ENCODE data around the gene TCEAL4. TPM values are rescaled to one million over a fixed set of nuclear protein-coding genes. Genes with fewer than 3 reads are reported as not detected.
"Not testable (repeated sequence)": the region's sequence is repeated elsewhere in the genome, so short reads cannot be mapped to it uniquely, and the experiment has no call there.

The TCEAL4 gene
- polyA plus RNA-seq, 1 donor from 2014 or later: 26.0 TPM

GRCh38 chrX:103565197-103565596 lies 20.1 kb upstream of the TCEAL4 start:
- H3K27me3 Mint-ChIP-seq: peaks cover 2% of the 10 kb centered on the region
- H3K4me1 Mint-ChIP-seq: peaks cover 0 to 3% (median 3%) of the 10 kb centered on the region in 3 donors
- H3K4me3 Mint-ChIP-seq: no peak overlapping the region
- no peaks in the 10 kb centered on the region for H3K36me3 Mint-ChIP-seq
- H3K9me3 Mint-ChIP-seq: peaks cover 0 to 2% (median 0%) of the 10 kb centered on the region in 3 donors
- H3K27ac Mint-ChIP-seq: no peak overlapping the region

DNA sequence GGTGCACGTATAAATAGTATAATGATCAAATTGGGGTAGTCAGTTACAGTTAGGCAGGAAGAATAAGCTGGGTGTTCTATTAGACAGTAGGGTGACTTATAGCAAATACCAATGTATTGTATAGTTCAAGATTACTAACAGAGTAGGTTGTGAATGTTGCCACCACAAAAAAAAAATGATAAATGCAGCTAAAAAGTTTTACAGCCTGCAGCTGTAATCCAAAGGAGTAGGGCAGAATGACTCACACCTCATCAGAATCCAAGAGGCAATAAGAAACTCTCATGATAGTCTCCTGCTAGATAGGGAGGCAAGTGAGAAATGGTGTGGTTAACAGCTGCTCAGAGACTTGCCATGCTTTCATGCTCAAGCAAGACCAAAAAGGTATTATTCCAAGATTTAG lies 19.6 kb upstream of the TCEAL4 start:
- H3K36me3 Mint-ChIP-seq: no peaks in the 10 kb centered on the region
- peaks cover 2% of the 10 kb centered on the region for H3K27me3 Mint-ChIP-seq
- H3K9me3 Mint-ChIP-seq: peaks cover 0 to 2% (median 0%) of the 10 kb centered on the region in 3 donors
- peaks cover 0 to 3% (median 3%) of the 10 kb centered on the region in 3 donors for H3K4me1 Mint-ChIP-seq
- no peak overlapping the region for H3K27ac Mint-ChIP-seq
- no peak overlapping the region for H3K4me3 Mint-ChIP-seq

DNA sequence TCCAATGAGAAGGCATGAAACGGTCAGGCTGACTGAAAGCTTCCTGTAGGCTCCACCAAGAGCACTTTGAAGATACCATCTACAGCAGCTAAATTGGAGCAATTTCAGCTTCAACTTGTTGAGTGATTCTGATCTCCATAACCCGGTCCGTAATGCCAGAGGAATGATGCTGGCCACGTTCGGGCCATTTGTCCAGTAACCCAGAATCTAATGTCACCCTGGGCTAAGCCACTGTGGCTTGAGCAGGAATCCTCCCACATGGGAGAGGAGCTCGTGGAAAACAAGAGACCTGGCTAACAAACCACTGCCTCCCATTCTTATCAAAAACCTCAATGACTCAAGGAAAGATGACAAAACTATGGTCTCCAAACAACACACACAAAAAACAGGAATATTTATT lies 14.2 kb upstream of the TCEAL4 start:
- Mint-ChIP-seq H3K27me3 (no peaks in the 10 kb centered on the region), H3K4me3 (no peak overlapping the region)

DNA sequence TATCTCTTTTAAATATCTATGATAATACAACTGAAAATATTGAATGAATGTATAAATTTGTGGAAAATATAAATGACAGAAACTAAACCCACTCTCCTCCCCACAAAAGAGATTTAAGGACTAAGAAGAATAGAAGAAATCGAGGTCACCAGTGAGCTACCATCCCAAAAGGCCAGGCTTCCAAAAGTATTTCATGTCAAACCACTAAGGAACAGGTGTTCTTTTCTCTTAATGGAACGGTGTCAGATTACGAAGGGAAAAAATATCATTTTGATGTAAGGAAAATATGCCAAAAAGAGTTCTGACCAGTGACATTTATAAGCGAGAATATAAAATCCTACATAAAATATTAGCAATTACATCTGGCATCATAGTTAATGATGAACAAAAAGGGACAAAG lies 13.6 kb upstream of the TCEAL4 start:
- H3K9me3 Mint-ChIP-seq: no peaks in the 10 kb centered on the region

More for the DNA sequence above, 14.2 kb upstream of the TCEAL4 start:
- H3K27ac Mint-ChIP-seq: no peak overlapping the region
- no peaks in the 10 kb centered on the region for H3K9me3 Mint-ChIP-seq
- H3K36me3 Mint-ChIP-seq: no peaks in the 10 kb centered on the region
- H3K4me1 Mint-ChIP-seq: no peaks in the 10 kb centered on the region

GRCh38 chrX:103573202-103573601 lies 12.1 kb upstream of the TCEAL4 start:
- no peaks in the 10 kb centered on the region for H3K4me1 Mint-ChIP-seq
- H3K36me3 Mint-ChIP-seq: peaks cover 1% of the 10 kb centered on the region
- no peak overlapping the region for H3K4me3 Mint-ChIP-seq
- no peaks in the 10 kb centered on the region for H3K9me3 Mint-ChIP-seq
- H3K27me3 Mint-ChIP-seq: peaks cover 4% of the 10 kb centered on the region
- no peak overlapping the region for H3K27ac Mint-ChIP-seq

More for the DNA sequence above, 13.6 kb upstream of the TCEAL4 start:
- peaks cover 2% of the 10 kb centered on the region for H3K27me3 Mint-ChIP-seq
- H3K36me3 Mint-ChIP-seq: no peaks in the 10 kb centered on the region
- H3K27ac Mint-ChIP-seq: no peak overlapping the region
- H3K4me1 Mint-ChIP-seq: no peaks in the 10 kb centered on the region
- H3K4me3 Mint-ChIP-seq: no peak overlapping the region

- H3K4me3 Mint-ChIP-seq: peak overlapping the region in 3 of 4 donors; percentile 44 to 92 (median 87)
- peaks cover 6% of the 10 kb centered on the region for H3K27me3 Mint-ChIP-seq
- H3K4me1 Mint-ChIP-seq: peaks cover 0 to 6% (median 4%) of the 10 kb centered on the region in 3 donors
- H3K36me3 Mint-ChIP-seq: no peaks in the 10 kb centered on the region
- peak overlapping the region in 1 of 3 donors; percentile 36 for H3K27ac Mint-ChIP-seq
- H3K9me3 Mint-ChIP-seq: peaks cover 0 to 6% (median 4%) of the 10 kb centered on the region in 3 donors
Observed at GRCh38 chrX:103584596-103584995, 719 bp upstream of the TCEAL4 start.

GRCh38 chrX:103586314-103586646 lies 965 bp downstream of the TCEAL4 start:
- H3K9me3 Mint-ChIP-seq: peaks cover 0 to 6% (median 4%) of the 10 kb centered on the region in 3 donors
- H3K27ac Mint-ChIP-seq: peak overlapping the region in 1 of 3 donors; percentile 95
- H3K36me3 Mint-ChIP-seq: no peaks in the 10 kb centered on the region
- H3K4me3 Mint-ChIP-seq: peak overlapping the region; percentile 87 to 95 (median 90)
- H3K4me1 Mint-ChIP-seq: peaks cover 7 to 8% (median 7%) of the 10 kb centered on the region in 3 donors
- H3K27me3 Mint-ChIP-seq: peaks cover 2% of the 10 kb centered on the region

DNA sequence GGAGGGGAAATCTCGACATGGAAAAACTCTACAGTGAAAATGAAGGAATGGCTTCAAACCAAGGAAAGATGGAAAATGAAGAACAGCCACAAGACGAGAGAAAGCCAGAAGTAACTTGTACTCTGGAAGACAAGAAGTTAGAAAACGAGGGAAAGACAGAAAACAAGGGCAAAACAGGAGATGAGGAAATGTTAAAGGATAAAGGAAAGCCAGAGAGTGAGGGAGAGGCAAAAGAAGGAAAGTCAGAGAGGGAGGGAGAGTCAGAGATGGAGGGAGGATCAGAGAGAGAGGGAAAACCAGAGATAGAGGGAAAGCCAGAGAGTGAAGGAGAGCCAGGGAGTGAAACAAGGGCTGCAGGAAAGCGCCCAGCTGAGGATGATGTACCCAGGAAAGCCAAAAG lies 1.3 kb downstream of the TCEAL4 start:
- Mint-ChIP-seq H3K4me1 (peaks cover 10% of the 10 kb centered on the region in 3 donors), H3K27me3 (no peaks in the 10 kb centered on the region), H3K27ac (peak overlapping the region in 1 of 3 donors; percentile 95), H3K4me3 (peak overlapping the region in 3 of 4 donors; percentile 13 to 87 (median 71)), H3K36me3 (no peaks in the 10 kb centered on the region), H3K9me3 (peaks cover 0 to 5% (median 4%) of the 10 kb centered on the region in 3 donors)

DNA sequence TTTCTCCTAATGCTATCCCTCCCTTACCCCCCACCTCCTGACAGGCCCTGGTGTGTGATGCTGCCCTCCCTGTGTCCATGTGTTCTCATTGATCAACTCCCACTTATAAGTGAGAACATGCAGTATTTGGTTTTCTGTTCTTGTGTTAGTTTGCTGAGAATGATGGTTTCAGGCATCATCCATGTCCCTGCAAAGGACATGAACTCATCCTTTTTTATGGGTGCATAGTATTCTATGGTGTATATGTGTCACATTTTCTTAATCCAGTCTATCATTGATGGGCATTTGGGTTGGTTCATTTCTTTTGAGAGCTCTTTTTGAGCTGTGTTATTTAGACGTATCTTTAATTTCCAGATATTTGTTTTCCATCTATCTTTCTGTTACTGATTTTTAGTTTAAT lies 7.0 kb downstream of the TCEAL4 start:
- not testable (repeated sequence) for H3K27ac Mint-ChIP-seq, H3K9me3 Mint-ChIP-seq, H3K36me3 Mint-ChIP-seq, H3K4me3 Mint-ChIP-seq, H3K27me3 Mint-ChIP-seq
- peaks cover 5 to 12% (median 6%) of the 10 kb centered on the region in 3 donors for H3K4me1 Mint-ChIP-seq

GRCh38 chrX:103595202-103595601 lies 9.9 kb downstream of the TCEAL4 start:
- H3K4me3 Mint-ChIP-seq, H3K36me3 Mint-ChIP-seq: not testable (repeated sequence)

DNA sequence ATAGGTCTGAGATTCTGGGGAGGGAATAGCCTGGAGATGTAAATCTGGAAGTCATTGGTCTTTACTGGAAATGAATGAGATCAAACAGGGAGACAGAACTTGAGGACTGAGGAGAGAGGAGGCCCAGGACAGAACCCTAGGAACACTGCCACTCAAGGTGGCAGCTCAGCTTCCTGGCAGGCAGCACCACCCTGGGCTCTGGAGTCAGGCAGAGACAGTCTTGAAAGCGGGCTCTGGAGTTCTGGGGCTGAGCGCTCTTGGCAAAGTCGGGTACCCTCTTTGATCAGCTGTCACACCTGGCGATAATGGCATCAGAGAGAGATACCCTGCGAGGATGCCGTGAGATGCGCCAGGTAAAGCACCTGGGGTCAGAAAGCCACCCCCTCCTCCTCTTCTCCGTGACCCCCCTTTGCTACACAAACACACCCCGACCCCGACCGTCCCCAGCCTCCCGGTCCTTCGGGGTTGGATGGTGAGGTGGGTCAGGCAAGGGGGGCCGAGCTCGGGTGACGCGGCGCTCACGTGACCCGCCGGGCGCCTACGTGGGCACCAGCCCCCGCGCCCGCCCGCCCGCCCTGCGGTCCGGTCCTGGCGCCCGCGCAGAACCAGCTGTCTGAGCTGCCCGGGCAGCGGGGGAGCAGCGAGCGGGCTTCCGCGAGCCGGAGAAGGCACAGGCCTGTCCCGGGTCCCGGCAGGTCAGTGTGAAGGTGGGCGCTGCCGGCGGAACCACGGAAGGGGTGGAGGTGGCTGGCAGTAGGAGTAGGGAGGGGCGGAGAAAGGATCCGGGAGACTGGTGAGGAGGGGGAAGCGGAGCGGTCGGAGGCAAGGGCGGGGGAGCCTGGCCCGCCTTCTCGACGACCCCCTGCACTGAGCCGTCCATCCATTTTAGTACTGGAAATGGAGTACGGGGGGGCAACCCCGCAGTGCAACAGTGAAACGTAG lies 22.3 kb downstream of the TCEAL4 start, which contains the start of gene TCEAL3:
Gene TCEAL3 (plus strand): TSS at position 600 of the 942 bp plus-strand sequence. CDS start 1,102 bp downstream, outside the sequence.
- peak within 1 kb of the TSS; percentile 51 to 80 (median 73) for H3K27ac Mint-ChIP-seq
- H3K9me3 Mint-ChIP-seq: no peaks in the 10 kb centered on the region
- H3K36me3 Mint-ChIP-seq: peaks cover 4% of the 10 kb centered on the region
- H3K4me3 Mint-ChIP-seq: peak within 1 kb of the TSS; percentile 80 to 92 (median 88)
- peaks cover 0 to 4% (median 3%) of the 10 kb centered on the region in 3 donors for H3K4me1 Mint-ChIP-seq
- H3K27me3 Mint-ChIP-seq: peaks cover 4% of the 10 kb centered on the region

More at GRCh38 chrX:103595202-103595601, 9.9 kb downstream of the TCEAL4 start:
- peaks cover 5 to 12% (median 6%) of the 10 kb centered on the region in 3 donors for H3K4me1 Mint-ChIP-seq
- not testable (repeated sequence) for H3K9me3 Mint-ChIP-seq, H3K27me3 Mint-ChIP-seq, H3K27ac Mint-ChIP-seq

- Mint-ChIP-seq H3K27ac (peak overlapping the region; percentile 51 to 80 (median 73)), H3K27me3 (peaks cover 4% of the 10 kb centered on the region), H3K4me3 (peak overlapping the region; percentile 80 to 92 (median 88)), H3K36me3 (peaks cover 4% of the 10 kb centered on the region), H3K4me1 (peaks cover 0 to 4% (median 3%) of the 10 kb centered on the region in 3 donors), H3K9me3 (no peaks in the 10 kb centered on the region)
Observed at GRCh38 chrX:103608306-103608963, 23.1 kb downstream of the TCEAL4 start.

GRCh38 chrX:103610282-103610681 lies 25.0 kb downstream of the TCEAL4 start:
- Mint-ChIP-seq H3K36me3 (peaks cover 2% of the 10 kb centered on the region), H3K4me1 (peaks cover 0 to 4% (median 3%) of the 10 kb centered on the region in 3 donors), H3K4me3 (peak overlapping the region in 1 of 4 donors; percentile 60), H3K27ac (peak overlapping the region in 1 of 3 donors; percentile 70), H3K27me3 (peaks cover 4% of the 10 kb centered on the region), H3K9me3 (no peaks in the 10 kb centered on the region)

DNA sequence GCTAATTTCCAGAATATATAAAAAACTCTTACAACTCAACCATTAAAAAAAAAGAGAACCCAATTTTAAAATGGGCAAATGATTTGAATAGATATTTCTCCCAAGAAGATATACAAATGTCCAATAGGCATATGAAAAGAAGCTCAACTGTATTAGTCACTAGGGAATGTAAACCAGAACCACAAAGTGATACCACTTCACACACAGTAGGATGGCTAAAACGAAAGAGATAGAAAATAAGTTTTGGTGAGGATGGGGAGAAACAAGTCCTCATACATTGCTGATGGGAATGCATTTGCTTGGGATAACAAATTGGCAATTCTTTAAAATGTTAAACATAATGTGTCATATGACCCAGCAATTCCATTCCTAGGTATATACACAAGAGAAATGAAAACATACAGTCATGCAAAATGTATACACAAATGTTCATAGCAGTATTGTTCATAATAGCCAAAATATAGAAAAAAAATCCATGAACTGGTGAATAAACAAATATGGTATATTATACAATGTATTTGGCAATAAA lies 28.1 kb downstream of the TCEAL4 start:
- peaks cover 0 to 2% (median 0%) of the 10 kb centered on the region in 3 donors for H3K4me1 Mint-ChIP-seq
- H3K36me3 Mint-ChIP-seq: no peaks in the 10 kb centered on the region
- no peak overlapping the region for H3K27ac Mint-ChIP-seq
- H3K9me3 Mint-ChIP-seq: no peaks in the 10 kb centered on the region
- no peaks in the 10 kb centered on the region for H3K27me3 Mint-ChIP-seq
- no peak overlapping the region for H3K4me3 Mint-ChIP-seq

GRCh38 chrX:103614999-103615398 lies 29.7 kb downstream of the TCEAL4 start:
- H3K27ac Mint-ChIP-seq: no peak overlapping the region
- no peaks in the 10 kb centered on the region for H3K27me3 Mint-ChIP-seq
- no peak overlapping the region for H3K4me3 Mint-ChIP-seq
- H3K9me3 Mint-ChIP-seq: peaks cover 0 to 3% (median 0%) of the 10 kb centered on the region in 3 donors
- H3K4me1 Mint-ChIP-seq: no peaks in the 10 kb centered on the region
- H3K36me3 Mint-ChIP-seq: no peaks in the 10 kb centered on the region
